GM19328 (cell line): ENCODE measurements around the gene KRTAP2-1.
"Not testable (repeated sequence)": the region's sequence is repeated elsewhere in the genome, so short reads cannot be mapped to it uniquely, and the experiment has no call there.

Experiments used
- ATAC-seq: cut with Tn5 transposase; IDR thresholded peaks from one replicate; pipeline ENCODE4 v1.9.1; 2021; ENCODE audit warnings: mild to moderate bottlenecking, moderate library complexity; ENCODE audit not compliant: unreplicated experiment

The KRTAP2-1 gene

DNA sequence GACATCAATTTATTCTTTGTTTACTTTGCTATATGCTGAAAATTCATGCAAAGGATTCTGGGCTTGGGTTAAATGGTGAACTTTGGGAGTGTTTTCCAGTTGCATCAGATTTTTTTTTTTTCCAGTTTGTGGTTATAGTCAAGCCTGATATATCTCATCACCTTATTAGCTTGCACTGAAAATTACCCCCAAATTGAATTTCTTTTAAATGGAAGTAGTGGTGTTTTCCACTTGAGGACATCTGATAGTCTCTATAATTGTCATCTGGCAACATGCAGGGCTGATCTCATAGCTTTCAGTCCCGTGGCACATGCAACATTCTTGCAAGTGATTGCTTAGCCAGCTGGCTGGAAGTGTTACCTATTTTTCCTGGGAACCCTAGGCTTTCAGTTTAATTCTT is 33.5 kb downstream of the KRTAP2-1 start:
- no peak for ATAC-seq

DNA sequence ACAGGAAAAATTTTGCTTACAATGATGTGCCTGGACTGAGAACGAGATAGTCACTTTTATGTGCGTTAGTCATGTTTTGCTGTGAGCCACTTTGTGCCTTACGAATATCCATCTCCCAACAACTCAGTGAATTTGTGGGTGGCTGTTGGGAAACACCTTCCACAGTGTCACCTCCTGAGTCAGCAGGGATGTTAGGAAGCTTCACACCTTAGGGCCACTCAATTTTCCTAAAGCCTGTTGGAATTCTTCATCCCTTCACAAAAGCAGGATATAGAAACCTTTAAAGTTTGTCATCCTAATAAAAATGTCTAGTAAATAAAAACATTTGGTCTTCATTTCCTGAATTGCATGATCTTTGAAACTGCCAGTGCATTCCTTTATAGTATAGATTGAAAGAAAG is 33.9 kb downstream of the KRTAP2-1 start:
- ATAC-seq, result no peak

DNA sequence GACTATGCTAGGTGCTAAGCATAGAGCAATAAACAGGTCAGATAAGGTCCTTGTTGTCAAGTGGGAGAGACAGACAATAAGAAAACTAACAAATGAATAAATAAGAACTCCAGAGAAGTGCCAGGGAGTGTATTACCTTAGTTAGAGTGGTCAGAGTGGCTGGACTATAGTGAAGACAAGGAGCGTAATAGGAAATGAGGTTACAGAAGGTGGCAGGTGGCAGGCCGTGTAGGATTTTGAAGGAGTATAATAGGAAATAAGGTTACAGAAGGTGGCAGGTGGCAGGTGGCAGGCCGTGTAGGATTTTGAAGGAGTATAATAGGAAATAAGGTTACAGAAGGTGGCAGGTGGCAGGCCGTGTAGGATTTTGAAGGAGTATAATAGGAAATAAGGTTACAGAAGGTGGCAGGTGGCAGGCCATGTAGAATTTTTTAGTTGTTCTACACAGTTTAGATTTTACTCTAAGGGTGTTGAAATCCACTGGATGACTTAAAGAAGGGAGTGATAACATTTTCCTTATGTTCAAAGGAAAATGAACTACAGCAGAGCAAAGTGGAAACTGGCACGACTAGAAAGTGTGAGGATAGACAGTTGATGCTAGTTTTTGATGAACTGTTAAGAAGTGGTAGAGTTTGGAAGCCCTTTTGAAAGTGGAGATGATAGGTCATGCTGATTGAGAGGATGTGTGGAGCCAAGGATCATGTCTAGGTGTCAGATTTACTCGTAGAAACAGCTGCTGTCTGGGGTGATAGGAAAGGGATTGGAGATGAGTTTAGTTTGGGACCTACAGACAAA is 34.6 kb downstream of the KRTAP2-1 start:
- no peak for ATAC-seq

DNA sequence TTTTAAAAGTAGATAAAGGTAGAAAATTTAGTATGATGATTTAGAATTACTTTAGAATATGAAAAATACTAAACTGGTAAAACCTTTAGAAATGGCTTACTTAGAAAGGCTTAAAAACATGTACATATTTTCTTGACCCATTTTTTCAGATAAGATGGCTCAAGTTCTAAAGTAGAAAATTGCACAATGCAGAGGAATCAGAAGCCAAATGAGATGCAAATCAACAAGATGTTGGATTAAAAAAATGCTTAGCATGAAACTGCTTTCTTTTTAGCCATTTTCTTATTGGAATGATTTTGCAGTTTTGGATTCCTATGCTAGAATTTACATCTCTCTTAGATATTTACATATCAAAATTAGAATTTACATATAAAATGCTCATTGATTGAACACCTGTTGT is 36.7 kb downstream of the KRTAP2-1 start:
- no peak for ATAC-seq

DNA sequence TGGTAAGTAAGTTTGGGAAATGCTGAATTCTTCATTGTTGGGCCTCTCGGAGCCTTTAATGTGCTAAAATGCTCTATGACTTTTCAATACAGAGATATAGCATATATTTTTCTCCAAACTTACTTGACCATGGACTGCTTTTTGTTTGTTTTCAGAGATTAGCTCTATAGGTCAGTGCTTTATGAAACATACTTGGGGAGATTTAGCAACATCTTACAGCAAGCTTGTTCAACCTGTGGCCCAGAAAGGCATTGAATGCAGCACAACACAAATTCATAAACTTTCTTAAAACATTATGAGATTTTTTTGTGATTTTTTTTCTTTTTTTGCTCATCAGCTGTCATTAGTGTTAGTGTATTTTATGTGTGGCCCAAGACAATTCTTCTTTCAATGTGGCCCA is 37.2 kb downstream of the KRTAP2-1 start:
- ATAC-seq, result no peak

DNA sequence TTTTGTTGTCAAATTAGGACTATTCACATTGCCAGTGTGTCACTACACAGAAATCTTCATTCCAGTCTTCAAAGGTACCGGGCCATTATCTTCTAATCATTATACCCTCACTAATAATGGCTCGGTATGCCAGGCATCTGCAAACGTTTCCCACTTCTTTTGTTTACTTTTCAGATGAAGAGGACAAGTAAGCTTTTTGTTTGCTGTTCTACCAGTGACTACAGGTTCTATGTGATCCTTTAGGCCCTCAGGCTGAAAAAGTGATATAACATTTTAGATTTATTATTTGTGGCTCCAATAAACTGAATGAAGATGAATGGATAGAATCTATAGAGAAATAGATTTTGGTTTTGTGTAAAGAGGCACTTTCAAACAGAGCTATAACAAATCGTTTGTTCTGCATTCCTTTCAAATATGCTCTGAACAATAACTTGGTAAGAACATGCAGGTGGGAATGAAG is 37.8 kb downstream of the KRTAP2-1 start:
- ATAC-seq, result no peak

DNA sequence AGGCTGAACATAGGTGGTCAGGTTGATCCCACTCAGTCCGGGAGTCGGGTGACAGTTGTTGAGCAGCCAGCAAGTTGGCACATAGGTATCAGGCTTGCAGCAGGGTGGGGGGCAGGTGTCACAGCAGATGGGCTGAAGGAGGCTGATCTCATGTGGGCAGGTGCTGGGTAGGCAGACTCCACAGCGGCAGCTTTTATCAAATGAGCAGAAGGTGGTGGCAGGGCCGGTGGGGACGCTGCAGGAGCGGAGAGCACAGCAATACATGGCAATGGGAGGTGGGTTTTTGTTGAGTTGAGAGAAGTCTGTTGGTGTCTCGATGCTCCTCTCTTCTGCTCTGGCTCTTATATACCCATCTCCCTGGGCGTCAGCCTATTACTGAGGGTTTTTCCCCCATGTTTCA is 38.3 kb downstream of the KRTAP2-1 start, which contains the start of gene KRTAP3-1:
TSS of gene KRTAP3-1 (minus strand) at position 318 of the 400 bp plus-strand sequence. CDS start at position 264, 54 bp downstream.
- no peak for ATAC-seq

DNA sequence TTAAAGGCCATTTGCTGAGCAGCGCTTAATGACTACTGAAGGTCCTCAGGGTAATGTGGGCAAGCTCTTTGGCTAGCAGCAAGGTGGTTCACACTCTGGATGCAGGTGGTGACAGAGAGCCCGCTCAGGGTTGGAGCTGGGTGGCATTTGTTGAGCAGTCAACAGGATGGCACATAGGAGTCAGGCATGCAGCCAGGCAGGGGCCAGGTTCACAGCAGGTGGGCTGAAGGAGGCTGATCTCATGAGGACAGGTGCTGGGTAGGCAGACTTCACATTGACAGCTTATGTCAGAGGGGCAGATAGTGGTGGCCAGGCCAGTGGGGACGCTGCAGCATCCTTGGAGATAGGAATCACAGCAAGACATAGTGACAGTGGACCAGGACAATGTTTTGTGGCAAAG is 42.7 kb downstream of the KRTAP2-1 start:
- no peak for ATAC-seq

DNA sequence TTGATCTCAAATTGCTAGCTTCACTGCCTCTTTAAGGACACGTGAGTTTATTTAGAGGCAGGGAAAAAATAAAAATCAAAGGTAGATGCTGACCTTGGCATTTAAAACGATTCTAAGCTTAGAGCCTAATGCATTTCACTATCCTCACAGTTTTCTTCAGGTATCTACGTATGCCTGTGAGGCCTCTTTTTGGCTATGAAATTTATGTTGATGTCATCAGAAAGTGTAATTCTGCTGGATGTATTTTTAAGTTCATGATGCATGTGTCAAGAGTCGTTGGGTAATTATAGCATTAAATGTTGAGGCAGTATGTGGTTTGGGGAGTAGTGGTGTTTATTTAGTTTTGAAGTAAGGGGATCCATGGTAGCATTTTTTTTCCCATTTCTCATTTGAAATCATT is 43.2 kb downstream of the KRTAP2-1 start:
- no peak for ATAC-seq

DNA sequence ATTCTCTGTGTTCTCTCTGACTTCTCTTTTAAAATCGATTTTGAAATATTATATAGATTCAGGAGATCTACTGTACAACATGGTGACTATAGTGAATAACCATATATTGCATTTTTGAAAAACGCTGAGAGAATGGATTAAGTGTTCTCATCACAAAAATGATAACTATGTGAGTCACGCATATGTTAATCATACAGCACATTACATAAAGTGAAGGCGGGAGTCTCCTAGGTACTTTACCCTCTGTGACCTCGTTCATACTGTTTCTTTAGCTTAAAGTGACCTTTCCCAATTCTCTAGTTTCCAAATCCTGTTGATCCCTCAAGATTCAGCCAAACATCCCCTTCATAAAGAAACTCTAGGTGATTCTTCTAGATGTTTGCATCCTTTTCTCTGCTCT is 44.3 kb downstream of the KRTAP2-1 start:
- ATAC-seq, result no peak

DNA sequence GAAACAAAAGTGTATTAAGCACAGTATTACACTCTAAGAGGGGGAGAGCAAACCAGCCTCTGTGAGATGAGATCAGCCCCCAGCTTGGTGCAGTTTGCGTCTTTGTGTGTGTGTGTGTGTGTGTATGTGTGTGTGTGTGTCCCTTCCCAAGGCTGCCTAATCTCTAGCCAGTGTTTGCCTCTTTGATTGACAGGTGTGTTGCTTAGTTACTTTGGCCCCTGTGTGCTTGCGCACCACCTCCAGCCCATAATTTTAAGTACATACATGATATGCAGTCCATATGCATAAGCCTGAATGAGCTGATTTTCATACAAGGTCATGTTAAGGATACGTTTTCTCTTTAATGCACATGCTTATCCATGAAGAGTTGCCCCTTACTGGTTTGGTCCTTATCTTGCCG is 45.3 kb downstream of the KRTAP2-1 start:
- ATAC-seq, result no peak

DNA sequence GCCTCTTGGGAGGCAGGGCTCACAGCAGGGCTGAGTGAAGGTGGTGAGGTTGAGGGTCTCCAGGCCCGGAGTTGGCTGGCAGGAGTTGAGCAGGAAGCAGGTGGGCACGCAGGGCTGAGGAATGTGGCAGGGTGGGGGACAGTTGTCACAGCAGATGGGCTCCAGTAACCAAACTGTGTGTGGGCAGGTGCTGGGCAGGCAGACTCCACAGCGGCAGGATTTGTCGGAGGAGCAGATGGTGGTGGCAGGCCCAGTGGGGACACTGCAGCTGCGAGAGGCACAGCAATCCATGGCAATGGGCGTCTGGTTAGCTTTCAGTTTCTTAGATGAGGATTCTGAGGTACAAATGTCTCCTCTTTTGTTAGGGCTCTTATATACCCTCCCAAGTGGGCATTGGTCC is 47.6 kb downstream of the KRTAP2-1 start, which contains the start of gene KRTAP3-2:
TSS of gene KRTAP3-2 (minus strand) at position 344 of the 400 bp plus-strand sequence. CDS start at position 291, 53 bp downstream.
- not testable (repeated sequence) for ATAC-seq

DNA sequence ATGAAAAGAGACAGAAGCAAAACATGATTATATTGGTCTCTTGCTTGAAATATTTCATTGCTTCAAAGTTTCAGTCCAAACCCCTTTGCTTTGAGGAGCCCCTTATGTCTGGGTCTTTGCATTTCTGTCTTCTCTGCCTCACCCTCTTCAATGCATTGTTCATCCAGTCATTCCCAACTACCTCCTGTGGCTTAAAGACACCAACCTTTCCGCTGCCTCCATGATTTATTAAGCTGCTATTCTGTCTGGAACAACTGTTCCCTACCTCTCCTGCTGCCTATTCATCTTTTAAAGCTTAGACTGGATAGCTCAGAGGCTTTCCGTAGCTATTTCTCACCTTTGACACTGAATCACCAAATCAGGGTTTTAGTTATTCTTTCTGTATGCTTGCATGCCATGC is 49.8 kb downstream of the KRTAP2-1 start:
- ATAC-seq, result no peak

DNA sequence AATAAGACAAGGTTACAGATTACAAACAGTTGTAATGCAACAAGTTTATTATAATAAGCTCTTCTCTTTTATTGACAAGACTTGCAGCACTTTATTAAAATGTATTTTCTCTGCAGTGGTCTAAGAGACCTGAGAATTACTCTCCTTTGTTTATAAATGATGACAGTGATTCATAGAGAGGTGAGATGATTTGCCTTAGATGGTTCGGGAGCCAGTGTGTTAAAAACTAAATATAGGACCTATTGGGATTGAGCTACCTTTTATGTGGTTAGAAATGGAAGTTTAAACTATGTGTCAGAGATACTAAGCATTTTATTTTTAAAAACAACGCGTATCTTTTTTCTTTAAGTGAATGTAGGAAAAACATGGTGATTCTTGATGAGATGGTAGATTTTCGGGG is 50.3 kb downstream of the KRTAP2-1 start:
- ATAC-seq, result no peak
